ENCODE measurements around the gene SLC5A6.

The SLC5A6 gene

GRCh38 chr2:27245116-27245515, 33.0 kb upstream of the SLC5A6 start:
- in situ Hi-C loops (cut with HindIII; ENCODE audit: low sequenced_read_pairs), result no loop called here
- DNase-seq (ENCODE audit: low read depth, low spot score), result no peak
- H3K4me3 ChIP-seq (ENCODE audit: low read depth, low read length), result no peak overlapping the region
- TF ChIP-seq CTCF (IDR thresholded peaks at IDR 0.05; ENCODE audit: low read depth, low read length), result no peak

GRCh38 chr2:27243391-27244130, 31.5 kb upstream of the SLC5A6 start:
- in situ Hi-C loops (cut with HindIII; ENCODE audit: low sequenced_read_pairs), result no loop called here
- no peak overlapping the region for H3K4me3 ChIP-seq (ENCODE audit: low read depth, low read length)
- no peak for DNase-seq (ENCODE audit: low read depth, low spot score)
- TF ChIP-seq CTCF (IDR thresholded peaks at IDR 0.05; ENCODE audit: low read depth, low read length), result no peak

GRCh38 chr2:27242614-27242951, 30.5 kb upstream of the SLC5A6 start:
- H3K4me3 ChIP-seq (ENCODE audit: low read depth, low read length), result no peak overlapping the region
- TF ChIP-seq CTCF (IDR thresholded peaks at IDR 0.05; ENCODE audit: low read depth, low read length), result no peak
- no peak for DNase-seq (ENCODE audit: low read depth, low spot score)
- in situ Hi-C loops (cut with HindIII; ENCODE audit: low sequenced_read_pairs), result no loop called here

GRCh38 chr2:27241761-27242613, 29.9 kb upstream of the SLC5A6 start:
- in situ Hi-C loops (cut with HindIII; ENCODE audit: low sequenced_read_pairs), result no loop called here
- no peak for TF ChIP-seq CTCF (IDR thresholded peaks at IDR 0.05; ENCODE audit: low read depth, low read length)
- no peak for DNase-seq (ENCODE audit: low read depth, low spot score)
- no peak overlapping the region for H3K4me3 ChIP-seq (ENCODE audit: low read depth, low read length)

GRCh38 chr2:27240406-27240805, 28.3 kb upstream of the SLC5A6 start:
- in situ Hi-C loops (cut with HindIII; ENCODE audit: low sequenced_read_pairs), result no loop called here
- DNase-seq (ENCODE audit: low read depth, low spot score), result no peak
- H3K4me3 ChIP-seq (ENCODE audit: low read depth, low read length), result no peak overlapping the region
- no peak for TF ChIP-seq CTCF (IDR thresholded peaks at IDR 0.05; ENCODE audit: low read depth, low read length)

- no peak for TF ChIP-seq CTCF (IDR thresholded peaks at IDR 0.05; ENCODE audit: low read depth, low read length)
- in situ Hi-C loops (cut with HindIII; ENCODE audit: low sequenced_read_pairs), result no loop called here
- DNase-seq (ENCODE audit: low read depth, low spot score), result no peak
- H3K4me3 ChIP-seq (ENCODE audit: low read depth, low read length), result no peak overlapping the region
Measured at GRCh38 chr2:27238976-27239375, 26.9 kb upstream of the SLC5A6 start.

All from astrocyte of the spinal cord (primary cell).